HG03135 (cell line): Measurements from ENCODE around the gene BBS12.

Experiments used
- ATAC-seq: cut with Tn5 transposase; IDR thresholded peaks from one replicate; pipeline ENCODE4 v1.9.1; 2021; ENCODE audit warnings: mild to moderate bottlenecking, moderate library complexity; ENCODE audit not compliant: unreplicated experiment

The BBS12 gene

GRCh38 chr4:122793811-122794210 lies 61.3 kb downstream of the BBS12 start:
- ATAC-seq, result no peak
